WERI-Rb-1 (cell line): ENCODE results near the gene HOGA1.

Experiments used
- DNase-seq: peaks from one replicate; pipeline ENCODE4 v3.0.0-alpha.2; 2020
- H3K27ac ChIP-seq: fragments of 250-450 bp; sonication (Bioruptor Pico); 2 replicates; pipeline ENCODE4 v1.5.1; 2020; ENCODE audit warnings: mild to moderate bottlenecking, moderate library complexity
- H3K27me3 ChIP-seq: fragments of 250-450 bp; sonication (Bioruptor Pico); 2 replicates; pipeline ENCODE4 v1.5.1; 2021; ENCODE audit warnings: mild to moderate bottlenecking, low read depth, moderate library complexity; ENCODE audit not compliant: insufficient read depth, severe bottlenecking
- H3K36me3 ChIP-seq: fragments of 250-450 bp; sonication (Bioruptor Pico); 2 replicates; pipeline ENCODE4 v1.5.1; 2020; ENCODE audit warnings: mild to moderate bottlenecking, moderate library complexity
- H3K4me3 ChIP-seq: 2 replicates; pipeline ENCODE4 v1.5.1; 2011; ENCODE audit warnings: low read depth, mild to moderate bottlenecking, control low read depth, low read length
- H3K9me3 ChIP-seq: fragments of 250-450 bp; sonication (Bioruptor Pico); 2 replicates; pipeline ENCODE4 v1.5.1; 2021; ENCODE audit warnings: mild to moderate bottlenecking, moderate library complexity; ENCODE audit not compliant: severe bottlenecking
- TF ChIP-seq, protein P1 (sequence below): IDR thresholded peaks from 2 replicates; pipeline ENCODE4 v1.5.1; 2011; ENCODE audit warnings: low read depth, mild to moderate bottlenecking, control low read depth, inconsistent platforms, low read length

Gene HOGA1

DNA sequence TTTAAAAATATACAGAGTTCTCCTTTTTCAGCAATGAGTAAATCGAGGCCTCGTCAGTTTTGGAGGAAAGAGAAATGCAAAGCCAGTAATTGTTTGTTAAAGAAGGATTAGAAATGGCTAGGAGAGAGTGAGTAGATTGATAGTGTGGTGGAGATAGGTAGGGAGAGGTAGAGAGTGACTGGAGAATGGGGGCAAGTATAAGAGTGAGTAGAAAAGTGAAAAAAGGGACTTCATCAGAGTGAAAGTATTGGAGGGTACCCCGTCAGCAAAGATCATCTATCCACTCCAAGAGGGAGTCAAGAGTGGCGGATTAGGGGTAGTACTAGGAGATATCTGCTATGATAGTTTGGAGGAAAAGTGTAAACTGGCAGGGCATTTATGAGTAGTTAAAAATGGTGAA lies 20.9 kb upstream of the HOGA1 start:
- no peaks in the 10 kb centered on the region for H3K9me3 ChIP-seq
- DNase-seq: no peak
- H3K4me3 ChIP-seq: no peak overlapping the region
- no peaks in the 10 kb centered on the region for H3K27me3 ChIP-seq
- no peaks in the 10 kb centered on the region for H3K36me3 ChIP-seq
- TF ChIP-seq, protein P1, sequence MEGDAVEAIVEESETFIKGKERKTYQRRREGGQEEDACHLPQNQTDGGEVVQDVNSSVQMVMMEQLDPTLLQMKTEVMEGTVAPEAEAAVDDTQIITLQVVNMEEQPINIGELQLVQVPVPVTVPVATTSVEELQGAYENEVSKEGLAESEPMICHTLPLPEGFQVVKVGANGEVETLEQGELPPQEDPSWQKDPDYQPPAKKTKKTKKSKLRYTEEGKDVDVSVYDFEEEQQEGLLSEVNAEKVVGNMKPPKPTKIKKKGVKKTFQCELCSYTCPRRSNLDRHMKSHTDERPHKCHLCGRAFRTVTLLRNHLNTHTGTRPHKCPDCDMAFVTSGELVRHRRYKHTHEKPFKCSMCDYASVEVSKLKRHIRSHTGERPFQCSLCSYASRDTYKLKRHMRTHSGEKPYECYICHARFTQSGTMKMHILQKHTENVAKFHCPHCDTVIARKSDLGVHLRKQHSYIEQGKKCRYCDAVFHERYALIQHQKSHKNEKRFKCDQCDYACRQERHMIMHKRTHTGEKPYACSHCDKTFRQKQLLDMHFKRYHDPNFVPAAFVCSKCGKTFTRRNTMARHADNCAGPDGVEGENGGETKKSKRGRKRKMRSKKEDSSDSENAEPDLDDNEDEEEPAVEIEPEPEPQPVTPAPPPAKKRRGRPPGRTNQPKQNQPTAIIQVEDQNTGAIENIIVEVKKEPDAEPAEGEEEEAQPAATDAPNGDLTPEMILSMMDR: no peak
- H3K27ac ChIP-seq: no peak overlapping the region

DNA sequence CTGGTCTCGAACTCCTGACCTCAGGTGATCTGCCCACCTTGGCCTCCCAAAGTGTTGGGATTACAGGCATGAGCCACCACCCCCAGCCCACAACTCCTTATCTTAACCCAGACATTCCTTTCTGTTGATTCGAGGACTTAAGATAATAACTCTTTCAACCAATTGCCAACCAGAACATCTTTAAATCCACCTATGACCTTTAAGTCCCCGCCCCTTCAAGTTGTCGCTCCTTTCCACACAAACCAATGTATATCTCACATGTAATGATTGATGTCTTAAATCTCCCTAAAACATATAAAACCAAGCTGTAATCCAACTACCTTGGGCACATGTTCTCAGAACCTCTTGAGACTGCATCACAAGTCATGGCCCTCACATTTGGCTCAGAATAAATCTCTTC lies 19.4 kb upstream of the HOGA1 start:
- H3K9me3 ChIP-seq: no peaks in the 10 kb centered on the region
- no peak for DNase-seq
- H3K27ac ChIP-seq: no peak overlapping the region
- no peaks in the 10 kb centered on the region for H3K36me3 ChIP-seq
- H3K27me3 ChIP-seq: no peaks in the 10 kb centered on the region
- no peak overlapping the region for H3K4me3 ChIP-seq
- TF ChIP-seq, protein P1: no peak

DNA sequence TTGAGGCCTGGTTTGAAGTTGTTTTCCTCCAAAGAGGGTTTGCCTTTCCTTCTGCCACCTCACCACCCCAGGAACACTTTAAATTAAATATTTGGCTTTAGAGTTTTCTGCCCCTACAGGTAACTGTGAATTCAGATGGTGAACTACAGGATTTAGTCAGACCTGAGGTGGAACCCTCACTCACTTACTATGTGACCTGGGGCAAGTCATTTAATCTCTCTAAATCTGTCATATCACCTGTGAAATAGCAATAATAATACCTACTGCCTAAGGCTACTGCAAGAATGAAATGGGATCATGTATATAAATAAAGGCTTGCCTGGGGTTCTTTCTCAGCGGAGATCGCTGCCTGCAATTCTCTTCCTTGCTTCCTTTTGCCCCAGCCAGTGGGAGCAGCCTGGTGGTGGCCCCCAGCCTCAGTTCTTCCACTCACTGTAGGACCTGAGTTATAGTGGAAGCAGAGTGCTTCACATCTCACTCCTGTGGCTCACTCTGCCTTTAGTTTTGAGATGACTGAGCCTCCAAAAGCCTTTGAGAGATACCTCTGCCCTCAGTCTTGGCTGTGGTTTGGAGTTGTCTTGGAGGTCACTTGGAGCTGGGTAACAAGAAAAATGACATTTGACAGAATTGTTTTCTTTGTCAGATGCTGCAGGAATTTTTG lies 17.7 kb upstream of the HOGA1 start:
- H3K36me3 ChIP-seq: no peaks in the 10 kb centered on the region
- H3K27me3 ChIP-seq: no peaks in the 10 kb centered on the region
- no peak for DNase-seq
- TF ChIP-seq, protein P1: no peak
- H3K9me3 ChIP-seq: no peaks in the 10 kb centered on the region
- no peak overlapping the region for H3K27ac ChIP-seq
- H3K4me3 ChIP-seq: no peak overlapping the region

DNA sequence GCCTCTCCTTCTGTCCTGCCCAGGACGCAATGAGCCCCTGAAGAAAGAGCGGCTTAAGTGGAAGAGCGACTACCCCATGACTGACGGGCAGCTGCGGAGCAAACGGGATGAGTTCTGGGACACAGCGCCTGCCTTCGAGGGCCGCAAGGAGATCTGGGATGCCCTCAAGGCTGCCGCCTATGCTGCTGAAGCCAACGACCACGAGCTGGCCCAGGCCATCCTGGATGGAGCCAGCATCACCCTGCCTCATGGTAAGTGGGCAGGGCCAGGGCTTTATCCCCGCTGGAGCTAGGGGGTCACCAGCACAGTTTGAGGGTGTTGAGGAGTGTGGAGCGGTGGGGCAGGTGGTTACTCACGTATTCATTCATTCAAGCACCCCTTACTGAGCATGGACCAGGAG lies 16.3 kb upstream of the HOGA1 start:
- Histone ChIP-seq H3K27ac (no peak overlapping the region), H3K4me3 (no peak overlapping the region), H3K27me3 (no peaks in the 10 kb centered on the region), H3K36me3 (no peaks in the 10 kb centered on the region), H3K9me3 (no peaks in the 10 kb centered on the region)
- TF ChIP-seq, protein P1: no peak
- peak; percentile 32 for DNase-seq

DNA sequence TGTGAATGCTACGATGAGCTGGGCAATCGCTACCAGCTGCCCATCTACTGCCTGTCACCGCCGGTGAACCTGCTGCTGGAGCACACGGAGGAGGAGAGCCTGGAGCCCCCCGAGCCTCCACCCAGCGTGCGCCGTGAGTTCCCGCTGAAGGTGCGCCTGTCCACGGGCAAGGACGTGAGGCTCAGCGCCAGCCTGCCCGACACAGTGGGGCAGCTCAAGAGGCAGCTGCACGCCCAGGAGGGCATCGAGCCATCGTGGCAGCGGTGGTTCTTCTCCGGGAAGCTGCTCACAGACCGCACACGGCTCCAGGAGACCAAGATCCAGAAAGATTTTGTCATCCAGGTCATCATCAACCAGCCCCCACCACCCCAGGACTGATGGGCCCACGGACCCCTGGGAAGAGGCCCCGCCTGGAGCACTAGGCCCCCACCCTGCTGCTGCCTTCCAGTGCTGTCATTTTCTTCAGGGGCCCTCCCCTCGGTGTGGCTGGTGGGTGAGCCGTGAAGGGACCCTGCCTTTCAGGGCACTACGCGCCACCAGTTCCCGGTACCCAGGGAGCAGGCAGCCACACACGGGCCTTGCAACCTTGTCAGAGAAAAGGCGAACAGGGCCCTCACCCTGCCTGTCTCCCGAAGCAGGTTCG lies 13.9 kb upstream of the HOGA1 start:
- H3K27me3 ChIP-seq: no peaks in the 10 kb centered on the region
- H3K27ac ChIP-seq: no peak overlapping the region
- no peaks in the 10 kb centered on the region for H3K9me3 ChIP-seq
- H3K36me3 ChIP-seq: no peaks in the 10 kb centered on the region
- no peak for DNase-seq
- TF ChIP-seq, protein P1: no peak
- no peak overlapping the region for H3K4me3 ChIP-seq
